CD4-positive, alpha-beta T cell treated with Interleukin-4 for 4 hours (primary cell): ENCODE results near the gene TSKS.

ENCODE experiments used
- DNase-seq: peaks from one replicate; pipeline ENCODE4 v3.0.0-alpha.2; 2020

TSKS gene

GRCh38 chr19:49792829-49793560 is 29.9 kb upstream of the TSKS start:
- no peak for DNase-seq

- no peak for DNase-seq
These were observed 28.8 kb upstream of the TSKS start for GRCh38 chr19:49791776-49792445.

- no peak for DNase-seq
These were observed 27.8 kb upstream of the TSKS start for GRCh38 chr19:49790866-49791265.

GRCh38 chr19:49788857-49789256 is 25.8 kb upstream of the TSKS start:
- DNase-seq, result no peak

- DNase-seq, result no peak
These were observed 24.6 kb upstream of the TSKS start for GRCh38 chr19:49787746-49788145.

- DNase-seq, result no peak
These were observed 23.3 kb upstream of the TSKS start for GRCh38 chr19:49786376-49786820.

- DNase-seq, result no peak
These were observed 19.4 kb upstream of the TSKS start for GRCh38 chr19:49782515-49782914.

- DNase-seq, result no peak
These were observed 18.3 kb upstream of the TSKS start for GRCh38 chr19:49781394-49781793.

GRCh38 chr19:49780861-49781260 is 17.8 kb upstream of the TSKS start:
- DNase-seq, result no peak

GRCh38 chr19:49779731-49780555 is 16.8 kb upstream of the TSKS start:
- DNase-seq, result peak; percentile 6

- no peak for DNase-seq
These were observed 13.3 kb upstream of the TSKS start for GRCh38 chr19:49776371-49776764.

- no peak for DNase-seq
These were observed 12.8 kb upstream of the TSKS start for GRCh38 chr19:49775742-49776370.

GRCh38 chr19:49774969-49775368 is 11.9 kb upstream of the TSKS start:
- no peak for DNase-seq

GRCh38 chr19:49773663-49774350 is 10.7 kb upstream of the TSKS start:
- DNase-seq, result no peak

- no peak for DNase-seq
These were observed 9.8 kb upstream of the TSKS start for GRCh38 chr19:49772850-49773432.

GRCh38 chr19:49771674-49772139 is 8.6 kb upstream of the TSKS start:
- DNase-seq, result no peak

GRCh38 chr19:49770529-49770928 is 7.4 kb upstream of the TSKS start:
- no peak for DNase-seq

GRCh38 chr19:49767967-49768581 is 5.0 kb upstream of the TSKS start:
- DNase-seq, result no peak

- no peak for DNase-seq
These were observed 4.3 kb upstream of the TSKS start for GRCh38 chr19:49767381-49767780.

GRCh38 chr19:49766930-49767299 is 3.8 kb upstream of the TSKS start, which contains the start of gene AP2A1:
TSS of gene AP2A1 (plus strand) at chr19:49767001. CDS start at chr19:49767134, 133 bp downstream.
- DNase-seq, result no peak
